PC-3 (cell line): ENCODE measurements around the gene ASPHD2. TPM values are rescaled to one million over a fixed set of nuclear protein-coding genes. Genes with fewer than 3 reads are reported as not detected.

Experiments
- ATAC-seq: fragments of 200-7000 bp; cut with Tn5 transposase; 2 replicates; pipeline ENCODE4 v1.9.1; 2020; ENCODE audit warnings: mild to moderate bottlenecking, moderate library complexity
- BruUV-seq: library from RNA; stranded (reverse); fragments of 400-500 nt; replicated peaks from 2 replicates; lab custom pipeline; 2021; lab: Mats Ljungman, UMichigan
- CTCF ChIA-PET: fragments of 300-600 bp; sonication (Branson Sonifier 250); formaldehyde crosslinking; loops from one replicate; lab custom pipeline; 2022; ENCODE audit warnings: antibody characterized with exemption; lab: Charles Lee
- POLR2A ChIA-PET: fragments of 300-600 bp; sonication (Branson Sonifier 250); formaldehyde crosslinking; loops from one replicate; lab custom pipeline; 2022; ENCODE audit warnings: antibody characterized with exemption; ENCODE audit not compliant: unreplicated experiment; lab: Charles Lee
- DNase-seq: peaks from one replicate; pipeline ENCODE4 v3.0.0-alpha.2; 2015
- H2AFZ ChIP-seq: fragments of 300-600 bp; sonication (generic); 2 replicates; pipeline ENCODE4 v1.6.0; 2016; ENCODE audit warnings: antibody characterized with exemption, low read length
- H3F3A ChIP-seq: fragments of 300-600 bp; sonication (generic); one replicate; pipeline ENCODE4 v1.6.0; 2017; ENCODE audit warnings: antibody characterized with exemption, low read length, control low read depth, mild to moderate bottlenecking; ENCODE audit not compliant: unreplicated experiment
- H3K27ac ChIP-seq: fragments of 300-600 bp; sonication (generic); 2 replicates; pipeline ENCODE4 v1.5.1; 2016; ENCODE audit warnings: mild to moderate bottlenecking, low read length
- H3K27me3 ChIP-seq: fragments of 300-600 bp; sonication (generic); 2 replicates; pipeline ENCODE4 v1.6.1; 2016; ENCODE audit warnings: low read length, mixed read lengths
- H3K36me3 ChIP-seq: fragments of 300-600 bp; sonication (generic); 2 replicates; pipeline ENCODE4 v1.6.1; 2016; ENCODE audit warnings: low read depth, mixed run types, low read length, mixed read lengths
- H3K4me1 ChIP-seq: fragments of 300-600 bp; sonication (generic); 2 replicates; pipeline ENCODE4 v1.5.1; 2016; ENCODE audit warnings: low read length; ENCODE audit not compliant: insufficient read depth
- H3K4me2 ChIP-seq: fragments of 300-600 bp; sonication (generic); 2 replicates; pipeline ENCODE4 v1.6.0; 2016; ENCODE audit warnings: low read length
- H3K4me3 ChIP-seq: fragments of 300-600 bp; sonication (generic); 2 replicates; pipeline ENCODE4 v1.5.1; 2016; ENCODE audit warnings: mild to moderate bottlenecking, low read length, mixed read lengths
- H3K79me2 ChIP-seq: fragments of 300-600 bp; sonication (generic); 2 replicates; pipeline ENCODE4 v1.6.1; 2017; ENCODE audit warnings: low read length, mixed read lengths
- H3K9ac ChIP-seq: fragments of 300-600 bp; sonication (generic); 2 replicates; pipeline ENCODE4 v1.6.0; 2016; ENCODE audit warnings: mild to moderate bottlenecking, low read length
- H3K9me2 ChIP-seq: fragments of 300-600 bp; sonication (generic); replicated peaks from 2 replicates; pipeline ENCODE4 v1.6.1; 2016; ENCODE audit warnings: mixed run types, low read length, mixed read lengths
- H3K9me3 ChIP-seq: fragments of 300-600 bp; sonication (generic); 2 replicates; pipeline ENCODE4 v1.6.1; 2016; ENCODE audit warnings: low read length, mixed read lengths
- H4K20me1 ChIP-seq: fragments of 300-600 bp; sonication (generic); 2 replicates; pipeline ENCODE4 v1.6.1; 2016; ENCODE audit warnings: low read length, mixed read lengths
- CTCF ChIP-seq: fragments of 300-600 bp; sonication (generic); conservative IDR thresholded peaks from 2 replicates; pipeline ENCODE4 v1.5.1; 2017; ENCODE audit warnings: antibody characterized with exemption, low read depth, mild to moderate bottlenecking, low read length
- EZH2 ChIP-seq: fragments of 300-600 bp; sonication (generic); IDR thresholded peaks from one replicate; pipeline ENCODE4 v1.6.1; 2017; ENCODE audit warnings: antibody characterized with exemption, mild to moderate bottlenecking, low read length; ENCODE audit not compliant: unreplicated experiment
- EZH2phosphoT487 ChIP-seq: fragments of 300-600 bp; sonication (generic); IDR thresholded peaks from 2 replicates; pipeline ENCODE4 v1.6.1; 2018; ENCODE audit warnings: mild to moderate bottlenecking, antibody characterized with exemption, low read length, borderline replicate concordance
- intact Hi-C: fragments of 100-400 bp; cut with micrococcal nuclease; formaldehyde crosslinking; loops from 2 replicates; pipeline ENCODE4 v1.9.0; 2023
- total RNA-seq: library from RNA; depleted of rRNA; stranded (reverse); fragments of >200 nt; gene quantifications from 2 replicates; pipeline ENCODE4 v1.2.3, GENCODE V29; 2014; rRNA removed

The ASPHD2 gene
- total RNA-seq, 1 experiment from 2014 or later: 2.1 TPM

DNA sequence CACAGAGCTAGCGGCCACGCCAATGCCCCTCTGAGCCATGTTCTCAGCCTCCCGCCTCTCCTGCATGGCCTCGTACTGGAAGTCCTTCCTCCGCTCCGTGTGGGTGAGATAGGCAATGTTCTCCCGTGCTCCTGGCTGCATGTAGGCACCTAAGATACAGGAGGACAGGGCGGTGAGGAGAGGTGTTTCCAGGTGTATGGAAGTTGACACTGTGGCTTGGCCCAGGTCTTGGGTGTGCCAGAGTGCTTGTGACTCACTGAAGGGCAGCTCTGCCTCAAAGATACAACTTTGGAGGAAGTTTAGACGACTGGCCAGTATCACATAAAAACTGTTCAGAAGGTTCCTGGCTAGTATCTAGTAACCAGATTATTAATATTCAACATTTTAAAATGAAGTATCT is 63.2 kb downstream of the ASPHD2 start:
- no peak overlapping the region for H2AFZ ChIP-seq
- H3K36me3 ChIP-seq: peaks cover 42% of the 10 kb centered on the region
- H3K79me2 ChIP-seq: no peaks in the 10 kb centered on the region
- no peaks in the 10 kb centered on the region for H3K9me3 ChIP-seq
- H3K27ac ChIP-seq: no peak overlapping the region
- TF ChIP-seq CTCF: no peak
- no peak for TF ChIP-seq EZH2phosphoT487
- TF ChIP-seq EZH2: no peak
- H3K9ac ChIP-seq: no peak overlapping the region
- H3K27me3 ChIP-seq: no peaks in the 10 kb centered on the region
- BruUV-seq: no TSS peak
- no peaks in the 10 kb centered on the region for H3K9me2 ChIP-seq
- ChIA-PET POLR2A (no interaction called here), CTCF (no interaction called here)
- no peaks in the 10 kb centered on the region for H4K20me1 ChIP-seq
- H3F3A ChIP-seq: no peaks in the 10 kb centered on the region
- DNase-seq: no peak
- intact Hi-C loops: no loop called here
- ATAC-seq: no peak; the same call in 1 of the 2 replicates
- peaks cover 18% of the 10 kb centered on the region; the same call in 1 of the 2 replicates for H3K4me1 ChIP-seq
- no peak overlapping the region for H3K4me3 ChIP-seq
- no peak overlapping the region for H3K4me2 ChIP-seq

- POLR2A ChIA-PET: interaction anchor here (0.9 kb wide), 1 partner anchor 11 kb away, joined by 3 read pairs; the partner anchor contains the start of genes HPS4 and SRRD
- H3K27ac ChIP-seq: no peak overlapping the region
Observed at GRCh38 chr22:26494506-26494905, 65.4 kb downstream of the ASPHD2 start.

More at GRCh38 chr22:26494506-26494905, 65.4 kb downstream of the ASPHD2 start:
- Histone ChIP-seq H3K36me3 (peaks cover 42% of the 10 kb centered on the region), H3K4me1 (peaks cover 18% of the 10 kb centered on the region; the same call in 1 of the 2 replicates), H3K79me2 (no peaks in the 10 kb centered on the region), H4K20me1 (no peaks in the 10 kb centered on the region), H3K27me3 (no peaks in the 10 kb centered on the region), H3F3A (no peaks in the 10 kb centered on the region), H3K4me2 (no peak overlapping the region), H2AFZ (no peak overlapping the region), H3K4me3 (no peak overlapping the region), H3K9me2 (no peaks in the 10 kb centered on the region), H3K9me3 (no peaks in the 10 kb centered on the region), H3K9ac (no peak overlapping the region)
- intact Hi-C loops: no loop called here
- TF ChIP-seq EZH2phosphoT487 (no peak), CTCF (no peak), EZH2 (no peak)
- no peak for DNase-seq
- CTCF ChIA-PET: no interaction called here
- ATAC-seq: no peak
- no TSS peak for BruUV-seq

Other genes with a start within 250 kb of the ASPHD2 start
- 15.9 and 19.9 TPM in 2 replicates for gene HPS4, start 54.5 kb downstream of the ASPHD2 start, total RNA-seq
- gene SRRD, start 54.6 kb downstream of the ASPHD2 start, total RNA-seq: 17.6 and 21.1 TPM in 2 replicates
- gene TFIP11, start 83.2 kb downstream of the ASPHD2 start, total RNA-seq: 22.4 and 33.5 TPM in 2 replicates
- gene TPST2, start 160.9 kb downstream of the ASPHD2 start, total RNA-seq: 7.9 and 8.1 TPM in 2 replicates
- gene CRYBB1, start 188.8 kb downstream of the ASPHD2 start, total RNA-seq: not detected in 2 replicates
- not detected in 2 replicates for gene CRYBA4, start 192.7 kb downstream of the ASPHD2 start, total RNA-seq
- gene MIAT, start 228.3 kb downstream of the ASPHD2 start, total RNA-seq: 0.15 and 0.23 TPM in 2 replicates